Transverse colon (tissue), 4 donors: ENCODE data around the gene RITA1. TPM values are rescaled to one million over a fixed set of nuclear protein-coding genes. Genes with fewer than 3 reads are reported as not detected.
A peak's percentile ranks its signal among the peaks of the same experiment; 100 is the strongest.

ENCODE experiments used
- DNase-seq: peaks from one replicate; pipeline ENCODE4 v3.0.0-alpha.2; 2019
- H3K27ac ChIP-seq, 4 donors: fragments of 200-600 bp; sonication (generic); 2 replicates each; pipeline ENCODE4 v1.5.1; 2016 to 2018; ENCODE audit warnings: inconsistent platforms in 4 of 4
- H3K27me3 ChIP-seq: fragments of 200-600 bp; sonication (generic); 2 replicates; pipeline ENCODE4 v1.5.1; 2017; ENCODE audit warnings: inconsistent platforms
- H3K36me3 ChIP-seq, 4 donors: fragments of 200-600 bp; sonication (generic); 2 replicates each; pipeline ENCODE4 v1.5.1; 2017 to 2019; ENCODE audit warnings: inconsistent platforms in 4 of 4
- H3K4me1 ChIP-seq, 4 donors: fragments of 200-600 bp; sonication (generic); 2 replicates each; pipeline ENCODE4 v1.5.1; 2017 to 2020; ENCODE audit warnings: inconsistent platforms in 4 of 4
- H3K4me3 ChIP-seq, 4 donors: fragments of 200-600 bp; sonication (generic); 1 replicate in 1 of 4; 2 replicates in 3 of 4; pipeline versions ENCODE4 v1.5.1 to v1.6.1; 2017 to 2019; ENCODE audit warnings: inconsistent platforms in 4 of 4
- H3K9me3 ChIP-seq, 2 donors: fragments of 200-600 bp; sonication (generic); 2 replicates each; pipeline ENCODE4 v1.5.1; 2017 to 2019; ENCODE audit warnings: inconsistent platforms in 2 of 2
- CTCF ChIP-seq, 5 experiments: fragments of 200-600 bp in 3 of 5; fragments of 450-650 bp in 2 of 5; sonication (generic) in 3 of 5; IDR thresholded peaks; 1 replicate in 2 of 5; 2 replicates in 3 of 5; pipeline ENCODE4 v1.5.1; 2016 to 2017; ENCODE audit warnings: antibody characterized with exemption in 5 of 5, inconsistent platforms in 3 of 5, mild to moderate bottlenecking in 2 of 5, moderate library complexity in 1 of 5
- EP300 ChIP-seq: sonication (generic); formaldehyde crosslinking; IDR thresholded peaks from one replicate; pipeline ENCODE4 v1.6.1; 2017; ENCODE audit warnings: antibody characterized with exemption, low read depth
- POLR2A ChIP-seq: fragments of 450-650 bp; IDR thresholded peaks from one replicate; pipeline ENCODE4 v1.6.1; 2016; ENCODE audit warnings: antibody characterized with exemption, mild to moderate bottlenecking, moderate library complexity
- POLR2AphosphoS5 ChIP-seq, 3 donors: sonication (generic); formaldehyde crosslinking; IDR thresholded peaks; one replicate each; pipeline ENCODE4 v1.6.1; 2016; ENCODE audit warnings: antibody characterized with exemption in 3 of 3
- WGBS, 2 donors: methylation state at CpG; one replicate each; pipeline ENCODE4 v1.1.5; 2018; ENCODE audit warnings: low coverage in 1 of 2; 5-methylcytosine and 5-hydroxymethylcytosine counted together
- in situ Hi-C, 4 donors: fragments of 200-750 bp; cut with MboI; loops; one replicate each; pipeline versions ENCODE4 v1.15.0 to v1.15.1; 2017; ENCODE audit warnings: low sequenced_read_pairs in 3 of 4, low pct_ligation_motif_present in 1 of 4, low pct_unique_long_range_greater_than_20kb in 1 of 4
- intact Hi-C: fragments of 100-400 bp; cut with DNase I; formaldehyde crosslinking; loops from one replicate; pipeline ENCODE4 v1.15.1; 2023; ENCODE audit warnings: low total_unique reads
- total RNA-seq, 4 donors: library from RNA; depleted of rRNA; stranded (reverse); fragments of >200 nt; gene quantifications; one replicate each; pipeline ENCODE4 v1.1.0, GENCODE V29; 2016

The RITA1 gene, protein sequence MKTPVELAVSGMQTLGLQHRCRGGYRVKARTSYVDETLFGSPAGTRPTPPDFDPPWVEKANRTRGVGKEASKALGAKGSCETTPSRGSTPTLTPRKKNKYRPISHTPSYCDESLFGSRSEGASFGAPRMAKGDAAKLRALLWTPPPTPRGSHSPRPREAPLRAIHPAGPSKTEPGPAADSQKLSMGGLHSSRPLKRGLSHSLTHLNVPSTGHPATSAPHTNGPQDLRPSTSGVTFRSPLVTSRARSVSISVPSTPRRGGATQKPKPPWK
- total RNA-seq: 10 to 100 TPM; 17.5 to 41.5 (median 23.8) TPM

DNA sequence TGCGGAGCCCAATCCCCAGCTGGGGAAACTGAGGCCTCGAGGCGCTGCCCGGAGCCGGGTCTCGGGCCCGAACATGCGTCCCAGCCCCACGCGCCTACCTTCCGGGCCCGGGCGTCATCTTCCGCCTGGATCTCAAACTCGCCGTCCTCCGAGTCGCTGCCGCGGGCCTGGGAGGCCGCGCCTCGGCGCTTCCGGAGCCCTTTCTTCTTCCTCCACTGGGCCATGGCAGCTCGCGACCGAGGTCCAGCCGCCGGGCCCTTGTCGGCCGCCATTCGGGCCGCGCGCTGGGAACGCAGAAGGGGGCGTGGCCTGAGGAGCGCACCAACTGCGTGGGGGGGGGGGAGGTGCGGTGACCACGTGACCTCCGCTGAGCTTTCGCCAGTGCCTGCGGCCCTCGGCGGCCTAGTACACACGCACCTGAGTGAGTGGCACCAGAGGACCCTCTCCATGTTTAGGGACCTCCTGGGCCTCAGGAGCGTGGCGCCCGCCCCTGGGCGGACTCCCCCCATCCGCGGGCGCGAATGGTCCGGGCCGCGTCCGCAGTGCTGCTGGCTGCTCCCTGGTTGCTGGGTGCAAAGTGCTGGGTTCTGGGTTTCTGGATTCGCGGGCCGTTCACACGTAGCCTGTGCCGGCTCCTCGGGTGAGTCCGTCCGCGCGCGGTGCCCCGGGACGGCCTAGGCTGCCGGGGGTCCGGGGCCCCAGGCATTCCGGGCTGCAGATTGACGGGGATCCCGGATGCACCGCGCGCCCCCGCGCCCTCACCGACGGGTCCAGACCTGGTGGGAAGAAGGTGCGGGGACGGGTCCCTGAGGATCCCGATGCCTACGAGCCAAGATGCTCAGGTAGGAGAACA, at the start of gene RITA1, which contains the start of gene DDX54:
RITA1 (plus strand) TSS at position 542 of the 853 bp plus-strand sequence. CDS start 1,026 bp downstream, outside the sequence.
DDX54 (minus strand) TSS at position 299 of the 853 bp plus-strand sequence; CDS start at position 272, 27 bp downstream.
- intact Hi-C loops (no loop called here), in situ Hi-C loops (loop anchor here in 1 of 4 donors (25.0 kb wide), 1 partner anchor 152 kb away; the partner anchor contains the start of gene SLC8B1)
- H3K9me3 ChIP-seq: no peaks in the 10 kb centered on the region
- H3K4me1 ChIP-seq: peaks cover 8 to 28% (median 26%) of the 10 kb centered on the region in 4 donors
- peak; percentile 85 for DNase-seq
- H3K36me3 ChIP-seq: peaks cover 0 to 4% (median 2%) of the 10 kb centered on the region in 4 donors
- TF ChIP-seq EP300: no peak
- peak; percentile 77 for TF ChIP-seq POLR2A
- TF ChIP-seq POLR2AphosphoS5 (IDR thresholded peaks at IDR 0.05): peak; percentile 42 to 49 (median 43)
- no peak for TF ChIP-seq CTCF (IDR thresholded peaks at IDR 0.05)
- no peaks in the 10 kb centered on the region for H3K27me3 ChIP-seq
- WGBS, 2 donors: 1% methylated on average over 32 of the region's 89 CpGs; no CpG with 5 or more reads in 1 of the 2 donors
- H3K4me3 ChIP-seq: peak within 1 kb of the TSS; percentile 84 to 98 (median 92)
- H3K27ac ChIP-seq: peak within 1 kb of the TSS; percentile 94 to 100 (median 97)

DNA sequence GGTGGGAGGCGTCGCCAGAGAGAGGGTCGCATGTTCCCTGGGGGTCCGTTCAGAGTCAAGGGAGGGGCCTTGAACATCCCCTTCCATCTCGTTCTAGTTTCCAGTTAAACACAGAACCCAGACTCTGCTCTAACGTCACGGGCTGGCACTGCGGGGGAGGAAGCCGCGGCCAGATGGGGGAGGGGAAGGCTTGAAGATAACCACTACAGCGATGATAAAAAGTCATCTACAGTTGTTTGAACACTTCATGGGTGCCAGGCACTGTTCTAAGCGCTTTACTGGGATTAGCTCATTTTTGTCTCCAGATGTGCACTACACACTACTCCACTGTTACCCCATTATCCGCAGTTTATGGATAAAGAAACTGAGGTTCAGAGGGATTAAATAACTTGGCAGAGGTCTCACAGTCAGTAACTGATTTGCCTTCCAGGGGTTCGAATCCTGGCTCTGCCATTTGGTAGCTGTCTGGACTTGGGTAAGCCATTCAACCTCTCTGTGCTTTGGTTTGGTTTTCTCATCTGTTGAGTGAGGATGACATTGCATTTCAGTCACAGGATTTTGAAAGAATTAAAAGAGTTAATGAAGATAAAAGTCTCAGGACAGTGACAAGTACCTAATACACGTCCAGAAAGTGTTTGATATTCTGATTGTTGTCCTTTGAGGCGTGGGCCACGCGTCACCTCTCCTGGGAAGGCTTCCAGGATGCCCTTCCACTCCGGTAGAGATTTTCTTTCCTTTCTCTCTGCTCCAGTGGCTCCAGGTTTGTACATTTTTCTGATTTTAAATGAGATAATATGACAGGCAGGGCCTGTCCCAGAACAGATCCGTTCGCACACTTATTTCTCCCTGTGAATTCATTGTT, 49.2 kb upstream of the RITA1 start:
- intact Hi-C loops (no loop called here), in situ Hi-C loops (no loop called here)
- peaks cover 0 to 20% (median 12%) of the 10 kb centered on the region in 4 donors for H3K4me1 ChIP-seq
- no peaks in the 10 kb centered on the region for H3K36me3 ChIP-seq
- H3K4me3 ChIP-seq: peak overlapping the region in 2 of 4 donors; percentile 45 to 48
- H3K27ac ChIP-seq: peak overlapping the region; percentile 53 to 79 (median 66)
- DNase-seq: peak; percentile 64
- no peak for TF ChIP-seq POLR2A
- TF ChIP-seq POLR2AphosphoS5 (IDR thresholded peaks at IDR 0.05): no peak
- no peak for TF ChIP-seq EP300
- no peak for TF ChIP-seq CTCF (IDR thresholded peaks at IDR 0.05)
- H3K27me3 ChIP-seq: peaks cover 12% of the 10 kb centered on the region
- 17 to 25% methylated on average over 1 to 19 of the region's 21 CpGs for WGBS, 2 donors
- no peaks in the 10 kb centered on the region for H3K9me3 ChIP-seq

DNA sequence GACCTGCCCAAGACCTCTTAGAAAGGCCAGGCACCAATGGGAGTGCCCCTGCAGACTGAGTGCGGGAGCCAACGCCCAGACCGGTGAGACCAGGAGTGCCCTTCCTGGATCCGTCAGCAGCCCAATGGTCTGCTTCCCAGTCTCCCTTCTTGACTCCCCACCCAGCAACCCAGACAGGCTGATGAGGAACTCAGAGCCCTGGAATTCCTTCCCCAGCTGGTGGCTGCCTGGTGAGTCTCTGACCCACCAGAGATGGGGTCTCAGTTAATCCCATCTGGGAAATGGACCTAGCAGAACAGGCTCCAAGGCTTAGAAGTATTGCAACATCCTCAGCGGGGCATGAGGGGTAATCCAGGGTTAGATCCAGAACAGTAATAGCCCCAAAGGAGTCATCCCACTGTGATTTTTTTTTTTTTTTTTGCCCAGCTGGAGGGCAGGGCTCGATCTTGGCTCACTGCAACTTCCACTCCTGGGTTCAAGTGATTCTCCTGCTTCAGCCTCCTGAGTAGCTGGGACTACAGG, 48.5 kb upstream of the RITA1 start:
- H3K27me3 ChIP-seq: peaks cover 12% of the 10 kb centered on the region
- no peaks in the 10 kb centered on the region for H3K9me3 ChIP-seq
- in situ Hi-C loops: no loop called here
- no peaks in the 10 kb centered on the region for H3K36me3 ChIP-seq
- WGBS, 2 donors: 35 to 51% methylated on average over 2 to 6 of the region's 6 CpGs
- peak overlapping the region; percentile 53 to 79 (median 66) for H3K27ac ChIP-seq
- TF ChIP-seq POLR2AphosphoS5 (IDR thresholded peaks at IDR 0.05) (peak in 2 of 3 donors; percentile 22 to 34), EP300 (no peak)
- H3K4me3 ChIP-seq: no peak overlapping the region
- peak; percentile 86 for DNase-seq
- intact Hi-C loops: no loop called here
- peaks cover 0 to 26% (median 15%) of the 10 kb centered on the region in 4 donors for H3K4me1 ChIP-seq
